PC-3 (cell line): Measurements from ENCODE around the gene CCDC174. TPM values are rescaled to one million over a fixed set of nuclear protein-coding genes. Genes with fewer than 3 reads are reported as not detected.

ENCODE experiments used
- ATAC-seq: fragments of 200-7000 bp; cut with Tn5 transposase; 2 replicates; pipeline ENCODE4 v1.9.1; 2020; ENCODE audit warnings: mild to moderate bottlenecking, moderate library complexity
- BruUV-seq: library from RNA; stranded (reverse); fragments of 400-500 nt; replicated peaks from 2 replicates; lab custom pipeline; 2021; lab: Mats Ljungman, UMichigan
- CTCF ChIA-PET: fragments of 300-600 bp; sonication (Branson Sonifier 250); formaldehyde crosslinking; loops from one replicate; lab custom pipeline; 2022; ENCODE audit warnings: antibody characterized with exemption; lab: Charles Lee
- POLR2A ChIA-PET: fragments of 300-600 bp; sonication (Branson Sonifier 250); formaldehyde crosslinking; loops from one replicate; lab custom pipeline; 2022; ENCODE audit warnings: antibody characterized with exemption; ENCODE audit not compliant: unreplicated experiment; lab: Charles Lee
- DNase-seq: peaks from one replicate; pipeline ENCODE4 v3.0.0-alpha.2; 2015
- H2AFZ ChIP-seq: fragments of 300-600 bp; sonication (generic); 2 replicates; pipeline ENCODE4 v1.6.0; 2016; ENCODE audit warnings: antibody characterized with exemption, low read length
- H3F3A ChIP-seq: fragments of 300-600 bp; sonication (generic); one replicate; pipeline ENCODE4 v1.6.0; 2017; ENCODE audit warnings: antibody characterized with exemption, low read length, control low read depth, mild to moderate bottlenecking; ENCODE audit not compliant: unreplicated experiment
- H3K27ac ChIP-seq: fragments of 300-600 bp; sonication (generic); 2 replicates; pipeline ENCODE4 v1.5.1; 2016; ENCODE audit warnings: mild to moderate bottlenecking, low read length
- H3K27me3 ChIP-seq: fragments of 300-600 bp; sonication (generic); 2 replicates; pipeline ENCODE4 v1.6.1; 2016; ENCODE audit warnings: low read length, mixed read lengths
- H3K36me3 ChIP-seq: fragments of 300-600 bp; sonication (generic); 2 replicates; pipeline ENCODE4 v1.6.1; 2016; ENCODE audit warnings: low read depth, mixed run types, low read length, mixed read lengths
- H3K4me1 ChIP-seq: fragments of 300-600 bp; sonication (generic); 2 replicates; pipeline ENCODE4 v1.5.1; 2016; ENCODE audit warnings: low read length; ENCODE audit not compliant: insufficient read depth
- H3K4me2 ChIP-seq: fragments of 300-600 bp; sonication (generic); 2 replicates; pipeline ENCODE4 v1.6.0; 2016; ENCODE audit warnings: low read length
- H3K4me3 ChIP-seq: fragments of 300-600 bp; sonication (generic); 2 replicates; pipeline ENCODE4 v1.5.1; 2016; ENCODE audit warnings: mild to moderate bottlenecking, low read length, mixed read lengths
- H3K79me2 ChIP-seq: fragments of 300-600 bp; sonication (generic); 2 replicates; pipeline ENCODE4 v1.6.1; 2017; ENCODE audit warnings: low read length, mixed read lengths
- H3K9ac ChIP-seq: fragments of 300-600 bp; sonication (generic); 2 replicates; pipeline ENCODE4 v1.6.0; 2016; ENCODE audit warnings: mild to moderate bottlenecking, low read length
- H3K9me2 ChIP-seq: fragments of 300-600 bp; sonication (generic); replicated peaks from 2 replicates; pipeline ENCODE4 v1.6.1; 2016; ENCODE audit warnings: mixed run types, low read length, mixed read lengths
- H3K9me3 ChIP-seq: fragments of 300-600 bp; sonication (generic); 2 replicates; pipeline ENCODE4 v1.6.1; 2016; ENCODE audit warnings: low read length, mixed read lengths
- H4K20me1 ChIP-seq: fragments of 300-600 bp; sonication (generic); 2 replicates; pipeline ENCODE4 v1.6.1; 2016; ENCODE audit warnings: low read length, mixed read lengths
- CTCF ChIP-seq: fragments of 300-600 bp; sonication (generic); conservative IDR thresholded peaks from 2 replicates; pipeline ENCODE4 v1.5.1; 2017; ENCODE audit warnings: antibody characterized with exemption, low read depth, mild to moderate bottlenecking, low read length
- EZH2 ChIP-seq: fragments of 300-600 bp; sonication (generic); IDR thresholded peaks from one replicate; pipeline ENCODE4 v1.6.1; 2017; ENCODE audit warnings: antibody characterized with exemption, mild to moderate bottlenecking, low read length; ENCODE audit not compliant: unreplicated experiment
- EZH2phosphoT487 ChIP-seq: fragments of 300-600 bp; sonication (generic); IDR thresholded peaks from 2 replicates; pipeline ENCODE4 v1.6.1; 2018; ENCODE audit warnings: mild to moderate bottlenecking, antibody characterized with exemption, low read length, borderline replicate concordance
- intact Hi-C: fragments of 100-400 bp; cut with micrococcal nuclease; formaldehyde crosslinking; loops from 2 replicates; pipeline ENCODE4 v1.9.0; 2023
- total RNA-seq: library from RNA; depleted of rRNA; stranded (reverse); fragments of >200 nt; gene quantifications from 2 replicates; pipeline ENCODE4 v1.2.3, GENCODE V29; 2014

Gene CCDC174
- total RNA-seq, 1 experiment from 2014 or later, result 8.2 TPM

- Histone ChIP-seq H3K36me3 (no peaks in the 10 kb centered on the region), H3K4me3 (no peak overlapping the region), H3K4me1 (no peaks in the 10 kb centered on the region), H4K20me1 (no peaks in the 10 kb centered on the region), H2AFZ (no peak overlapping the region), H3K9ac (no peak overlapping the region), H3K4me2 (no peak overlapping the region), H3K9me2 (no peaks in the 10 kb centered on the region), H3K79me2 (no peaks in the 10 kb centered on the region), H3K27ac (no peak overlapping the region), H3K9me3 (no peaks in the 10 kb centered on the region), H3K27me3 (peaks cover 14% of the 10 kb centered on the region), H3F3A (no peaks in the 10 kb centered on the region)
- ChIA-PET POLR2A (no interaction called here), CTCF (no interaction called here)
- no peak for TF ChIP-seq CTCF
- TF ChIP-seq EZH2phosphoT487, result no peak
- no peak for TF ChIP-seq EZH2
- no peak for DNase-seq
- intact Hi-C loops, result no loop called here
- BruUV-seq, result no TSS peak
- ATAC-seq, result no peak
These were observed 39.7 kb downstream of the CCDC174 start for GRCh38 chr3:14691239-14691638.

GRCh38 chr3:14691719-14692118 lies 40.2 kb downstream of the CCDC174 start:
- CTCF ChIA-PET, result no interaction called here
- no TSS peak for BruUV-seq
- no peak overlapping the region for H3K9ac ChIP-seq

More at GRCh38 chr3:14691719-14692118, 40.2 kb downstream of the CCDC174 start:
- Histone ChIP-seq H3K4me1 (no peaks in the 10 kb centered on the region), H4K20me1 (no peaks in the 10 kb centered on the region), H3K36me3 (no peaks in the 10 kb centered on the region), H2AFZ (no peak overlapping the region), H3K4me2 (no peak overlapping the region), H3K27me3 (peaks cover 14% of the 10 kb centered on the region), H3K79me2 (no peaks in the 10 kb centered on the region), H3F3A (no peaks in the 10 kb centered on the region), H3K9me3 (no peaks in the 10 kb centered on the region), H3K27ac (no peak overlapping the region), H3K4me3 (no peak overlapping the region), H3K9me2 (no peaks in the 10 kb centered on the region)
- POLR2A ChIA-PET, result interaction anchor here (0.5 kb wide), 1 partner anchor 33 kb away, joined by 3 read pairs; no protein-coding TSS in a partner anchor
- TF ChIP-seq EZH2 (no peak), EZH2phosphoT487 (no peak), CTCF (no peak)
- no peak for ATAC-seq
- intact Hi-C loops, result no loop called here
- no peak for DNase-seq
